ENCODE measurements around the gene AJAP1. TPM values are rescaled to one million over a fixed set of nuclear protein-coding genes. Genes with fewer than 3 reads are reported as not detected.

The AJAP1 gene
- total and polyA plus RNA-seq, 10 of the 15 experiments (the other 5 are each of a cell fraction or from before 2014, with no cell fraction given) = not detected

DNA sequence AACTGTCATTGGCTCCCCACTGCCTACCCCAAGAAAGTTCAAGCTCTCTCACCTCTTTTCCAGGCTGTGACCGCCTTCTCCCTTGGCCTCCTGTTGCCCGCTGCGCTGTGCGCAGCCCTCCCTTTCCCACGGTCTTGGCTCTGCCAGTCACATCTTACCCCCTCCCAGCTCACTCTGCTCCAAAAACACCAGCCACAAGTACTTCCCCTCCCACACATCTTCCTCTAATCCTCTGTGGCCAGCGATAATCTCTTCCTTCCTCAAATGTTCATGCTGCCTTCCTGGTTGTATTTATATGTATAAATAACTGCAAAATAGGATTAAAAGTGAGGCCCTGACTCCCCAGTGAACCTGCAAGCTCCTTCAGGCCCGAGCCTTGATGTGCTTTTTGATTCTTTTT is 81.8 kb downstream of the AJAP1 start:
- 19% methylated on average over 7 of the region's 7 CpGs for WGBS (ENCODE audit: insufficient coverage, insufficient replicate concordance, low lambda C conversion rate, missing lambda C conversion rate)
- ChIA-PET CTCF (no interaction called here), POLR2A (no interaction called here), SMC1A (ENCODE audit: uncharacterized antibody, unreplicated experiment) (no interaction called here), RAD21 (ENCODE audit: unreplicated experiment) (no interaction called here)
- no peak overlapping the region for H3K4me2 ChIP-seq (ENCODE audit: control insufficient read depth, insufficient read depth)
- FAIRE-seq = no peak
- H3K27ac ChIP-seq (ENCODE audit: control insufficient read depth, insufficient read depth) = no peak overlapping the region
- H4K20me1 ChIP-seq (ENCODE audit: control insufficient read depth, insufficient read depth) = no peaks in the 10 kb centered on the region
- H3K9ac ChIP-seq (ENCODE audit: control insufficient read depth, insufficient read depth, low read length) = no peak overlapping the region
- H3K36me3 ChIP-seq (ENCODE audit: control insufficient read depth in 2 of 2, insufficient read depth in 2 of 2, low read length in 1 of 2) = no peaks in the 10 kb centered on the region
- ATAC-seq = no peak
- no peaks in the 10 kb centered on the region for H3K4me1 ChIP-seq (ENCODE audit: control insufficient read depth, insufficient read depth, low read length)
- no peaks in the 10 kb centered on the region for H3K27me3 ChIP-seq (replicated peaks in 1 of 2; ENCODE audit: control insufficient read depth in 2 of 2, insufficient read depth in 2 of 2, low read length in 1 of 2)
- DNase-seq (ENCODE audit: low read depth, low spot score) = no peak
- H3K4me3 ChIP-seq = no peak overlapping the region
- no TSS peak for BruUV-seq (replicated peaks)
- H2AFZ ChIP-seq (ENCODE audit: control insufficient read depth, low read depth, low read length) = no peak overlapping the region
- in situ Hi-C loops (cut with MboI) = no loop called here
- H3K9me3 ChIP-seq (replicated peaks; ENCODE audit: control insufficient read depth, insufficient read depth, low read length) = no peaks in the 10 kb centered on the region; the same call in 2 of the 3 replicates
- intact Hi-C loops (cut with micrococcal nuclease; ENCODE audit: unreplicated experiment) = no loop called here
- H3K79me2 ChIP-seq (ENCODE audit: control insufficient read depth, insufficient read depth, low read length) = no peaks in the 10 kb centered on the region
- TF ChIP-seq PAX5 (IDR thresholded peaks at IDR 0.05; ENCODE audit: borderline replicate concordance, low read depth, low read length) (no peak), HCFC1 (IDR thresholded peaks at IDR 0.05; ENCODE audit: low read length) (no peak), HDAC6 (IDR thresholded peaks at IDR 0.05; ENCODE audit: unreplicated experiment) (no peak), SIX5 (IDR thresholded peaks at IDR 0.05; ENCODE audit: low read depth, low read length, severe bottlenecking) (no peak), POLR2A (IDR thresholded peaks at IDR 0.05; ENCODE audit: low read depth, low read length) (no peak), ZSCAN29 (IDR thresholded peaks at IDR 0.05) (no peak), NR2C1 (IDR thresholded peaks at IDR 0.05) (no peak), IRF4 (IDR thresholded peaks at IDR 0.05; ENCODE audit: low read depth, low read length) (no peak), MXI1 (IDR thresholded peaks at IDR 0.05; ENCODE audit: low read depth, low read length) (no peak), KAT2A (conservative IDR thresholded peaks at IDR 0.05; ENCODE audit: control insufficient read depth, low read depth, low read length) (no peak), SMAD1 (IDR thresholded peaks at IDR 0.05; ENCODE audit: low read depth, partially characterized antibody) (no peak), MTA3 (IDR thresholded peaks at IDR 0.05; ENCODE audit: borderline replicate concordance, low read length) (no peak), TCF12 (IDR thresholded peaks at IDR 0.05; ENCODE audit: low read depth, low read length) (no peak), ZNF207 (IDR thresholded peaks at IDR 0.05; ENCODE audit: borderline replicate concordance) (no peak), CHD2 (IDR thresholded peaks at IDR 0.05; ENCODE audit: borderline replicate concordance, low read depth, low read length) (no peak)
- TF ChIP-seq, protein P1, sequence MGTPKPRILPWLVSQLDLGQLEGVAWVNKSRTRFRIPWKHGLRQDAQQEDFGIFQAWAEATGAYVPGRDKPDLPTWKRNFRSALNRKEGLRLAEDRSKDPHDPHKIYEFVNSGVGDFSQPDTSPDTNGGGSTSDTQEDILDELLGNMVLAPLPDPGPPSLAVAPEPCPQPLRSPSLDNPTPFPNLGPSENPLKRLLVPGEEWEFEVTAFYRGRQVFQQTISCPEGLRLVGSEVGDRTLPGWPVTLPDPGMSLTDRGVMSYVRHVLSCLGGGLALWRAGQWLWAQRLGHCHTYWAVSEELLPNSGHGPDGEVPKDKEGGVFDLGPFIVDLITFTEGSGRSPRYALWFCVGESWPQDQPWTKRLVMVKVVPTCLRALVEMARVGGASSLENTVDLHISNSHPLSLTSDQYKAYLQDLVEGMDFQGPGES (IDR thresholded peaks at IDR 0.05) = no peak
- TF ChIP-seq, protein P2, sequence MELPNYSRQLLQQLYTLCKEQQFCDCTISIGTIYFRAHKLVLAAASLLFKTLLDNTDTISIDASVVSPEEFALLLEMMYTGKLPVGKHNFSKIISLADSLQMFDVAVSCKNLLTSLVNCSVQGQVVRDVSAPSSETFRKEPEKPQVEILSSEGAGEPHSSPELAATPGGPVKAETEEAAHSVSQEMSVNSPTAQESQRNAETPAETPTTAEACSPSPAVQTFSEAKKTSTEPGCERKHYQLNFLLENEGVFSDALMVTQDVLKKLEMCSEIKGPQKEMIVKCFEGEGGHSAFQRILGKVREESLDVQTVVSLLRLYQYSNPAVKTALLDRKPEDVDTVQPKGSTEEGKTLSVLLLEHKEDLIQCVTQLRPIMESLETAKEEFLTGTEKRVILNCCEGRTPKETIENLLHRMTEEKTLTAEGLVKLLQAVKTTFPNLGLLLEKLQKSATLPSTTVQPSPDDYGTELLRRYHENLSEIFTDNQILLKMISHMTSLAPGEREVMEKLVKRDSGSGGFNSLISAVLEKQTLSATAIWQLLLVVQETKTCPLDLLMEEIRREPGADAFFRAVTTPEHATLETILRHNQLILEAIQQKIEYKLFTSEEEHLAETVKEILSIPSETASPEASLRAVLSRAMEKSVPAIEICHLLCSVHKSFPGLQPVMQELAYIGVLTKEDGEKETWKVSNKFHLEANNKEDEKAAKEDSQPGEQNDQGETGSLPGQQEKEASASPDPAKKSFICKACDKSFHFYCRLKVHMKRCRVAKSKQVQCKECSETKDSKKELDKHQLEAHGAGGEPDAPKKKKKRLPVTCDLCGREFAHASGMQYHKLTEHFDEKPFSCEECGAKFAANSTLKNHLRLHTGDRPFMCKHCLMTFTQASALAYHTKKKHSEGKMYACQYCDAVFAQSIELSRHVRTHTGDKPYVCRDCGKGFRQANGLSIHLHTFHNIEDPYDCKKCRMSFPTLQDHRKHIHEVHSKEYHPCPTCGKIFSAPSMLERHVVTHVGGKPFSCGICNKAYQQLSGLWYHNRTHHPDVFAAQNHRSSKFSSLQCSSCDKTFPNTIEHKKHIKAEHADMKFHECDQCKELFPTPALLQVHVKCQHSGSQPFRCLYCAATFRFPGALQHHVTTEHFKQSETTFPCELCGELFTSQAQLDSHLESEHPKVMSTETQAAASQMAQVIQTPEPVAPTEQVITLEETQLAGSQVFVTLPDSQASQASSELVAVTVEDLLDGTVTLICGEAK (IDR thresholded peaks at IDR 0.05; ENCODE audit: borderline replicate concordance) = no peak
- TF ChIP-seq, protein P3, sequence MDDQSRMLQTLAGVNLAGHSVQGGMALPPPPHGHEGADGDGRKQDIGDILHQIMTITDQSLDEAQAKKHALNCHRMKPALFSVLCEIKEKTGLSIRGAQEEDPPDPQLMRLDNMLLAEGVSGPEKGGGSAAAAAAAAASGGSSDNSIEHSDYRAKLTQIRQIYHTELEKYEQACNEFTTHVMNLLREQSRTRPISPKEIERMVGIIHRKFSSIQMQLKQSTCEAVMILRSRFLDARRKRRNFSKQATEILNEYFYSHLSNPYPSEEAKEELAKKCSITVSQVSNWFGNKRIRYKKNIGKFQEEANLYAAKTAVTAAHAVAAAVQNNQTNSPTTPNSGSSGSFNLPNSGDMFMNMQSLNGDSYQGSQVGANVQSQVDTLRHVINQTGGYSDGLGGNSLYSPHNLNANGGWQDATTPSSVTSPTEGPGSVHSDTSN (IDR thresholded peaks at IDR 0.05; ENCODE audit: insufficient replicate concordance, low read depth, low read length) = no peak
